GM19240 (cell line): ENCODE data around the gene IFFO2.

Source experiments
- DNase-seq: peaks from one replicate; pipeline ENCODE4 v3.0.0; 2011; ENCODE audit warnings: low spot score; ENCODE audit not compliant: insufficient read length

The IFFO2 gene

GRCh38 chr1:18956193-18957135 is at the start of gene IFFO2:
TSS of gene IFFO2 (minus strand) at chr1:18956676. CDS start at chr1:18956332, 344 bp downstream.
- peak; percentile 93 for DNase-seq

GRCh38 chr1:19006000-19006399 is 49.5 kb upstream of the IFFO2 start:
- DNase-seq = no peak

- DNase-seq = no peak
Observed at GRCh38 chr1:19003371-19004290, 47.2 kb upstream of the IFFO2 start.

GRCh38 chr1:19000065-19000464 is 43.6 kb upstream of the IFFO2 start:
- no peak for DNase-seq

- no peak for DNase-seq
Observed at GRCh38 chr1:18999359-18999758, 42.9 kb upstream of the IFFO2 start.

GRCh38 chr1:18998016-18998724 is 41.7 kb upstream of the IFFO2 start:
- DNase-seq = no peak

GRCh38 chr1:18997508-18997907 is 41.0 kb upstream of the IFFO2 start:
- DNase-seq = no peak

- DNase-seq = no peak
Observed at GRCh38 chr1:18996548-18997177, 40.2 kb upstream of the IFFO2 start.

- no peak for DNase-seq
Observed at GRCh38 chr1:18994381-18994780, 37.9 kb upstream of the IFFO2 start.

- DNase-seq = no peak
Observed at GRCh38 chr1:18992646-18993045, 36.2 kb upstream of the IFFO2 start.

- no peak for DNase-seq
Observed at GRCh38 chr1:18991585-18991984, 35.1 kb upstream of the IFFO2 start.

GRCh38 chr1:18989896-18990295 is 33.4 kb upstream of the IFFO2 start:
- no peak for DNase-seq

GRCh38 chr1:18989176-18989799 is 32.8 kb upstream of the IFFO2 start:
- no peak for DNase-seq

GRCh38 chr1:18981242-18981641 is 24.8 kb upstream of the IFFO2 start:
- DNase-seq = no peak

- no peak for DNase-seq
Observed at GRCh38 chr1:18978706-18979105, 22.2 kb upstream of the IFFO2 start.

GRCh38 chr1:18977428-18977827 is 21.0 kb upstream of the IFFO2 start:
- no peak for DNase-seq

- DNase-seq = no peak
Observed at GRCh38 chr1:18976096-18976495, 19.6 kb upstream of the IFFO2 start.

- no peak for DNase-seq
Observed at GRCh38 chr1:18974606-18975005, 18.1 kb upstream of the IFFO2 start.

- DNase-seq = no peak
Observed at GRCh38 chr1:18974005-18974404, 17.5 kb upstream of the IFFO2 start.

- DNase-seq = no peak
Observed at GRCh38 chr1:18973446-18973955, 17.0 kb upstream of the IFFO2 start.
